Hepatocyte (in vitro differentiated cells): ENCODE measurements around the gene ARHGAP10. TPM values are rescaled to one million over a fixed set of nuclear protein-coding genes. Genes with fewer than 3 reads are reported as not detected.

Experiments
- DNase-seq: peaks from one replicate; pipeline ENCODE4 v3.0.0-alpha.2; 2016; ENCODE audit warnings: low spot score
- H2AFZ ChIP-seq: fragments of 200-600 bp; sonication (generic); 2 replicates; pipeline ENCODE4 v1.6.0; 2016; ENCODE audit warnings: antibody characterized with exemption, mild to moderate bottlenecking
- H3K27ac ChIP-seq: fragments of 200-600 bp; sonication (generic); 2 replicates; pipeline ENCODE4 v1.5.1; 2016; ENCODE audit warnings: mild to moderate bottlenecking
- H3K27me3 ChIP-seq: fragments of 200-600 bp; sonication (generic); 2 replicates; pipeline ENCODE4 v1.6.1; 2016
- H3K36me3 ChIP-seq: fragments of 200-600 bp; sonication (generic); replicated peaks from 2 replicates; pipeline ENCODE4 v1.5.1; 2016; ENCODE audit warnings: low read depth; ENCODE audit not compliant: insufficient read depth
- H3K4me1 ChIP-seq: fragments of 200-600 bp; sonication (generic); 2 replicates; pipeline ENCODE4 v1.5.1; 2016; ENCODE audit warnings: mild to moderate bottlenecking, moderate library complexity; ENCODE audit not compliant: insufficient read depth
- H3K4me2 ChIP-seq: fragments of 200-600 bp; sonication (generic); 2 replicates; pipeline ENCODE4 v1.6.0; 2016
- H3K4me3 ChIP-seq: fragments of 200-600 bp; sonication (generic); 2 replicates; pipeline ENCODE4 v1.5.1; 2016; ENCODE audit warnings: mild to moderate bottlenecking
- H3K79me2 ChIP-seq: fragments of 200-600 bp; sonication (generic); 2 replicates; pipeline ENCODE4 v1.6.0; 2017; ENCODE audit warnings: mild to moderate bottlenecking
- H3K9me2 ChIP-seq: fragments of 200-600 bp; sonication (generic); replicated peaks from 2 replicates; pipeline ENCODE4 v1.6.0; 2017; ENCODE audit warnings: mild to moderate bottlenecking; ENCODE audit not compliant: insufficient read depth
- H3K9me3 ChIP-seq: fragments of 200-600 bp; sonication (generic); 2 replicates; pipeline ENCODE4 v1.5.1; 2016; ENCODE audit warnings: low read depth, mild to moderate bottlenecking
- H4K20me1 ChIP-seq: fragments of 200-600 bp; sonication (generic); 2 replicates; pipeline ENCODE4 v1.6.0; 2016; ENCODE audit warnings: mild to moderate bottlenecking; ENCODE audit not compliant: insufficient read depth, poor library complexity, severe bottlenecking
- CTCF ChIP-seq: fragments of 200-600 bp; sonication (generic); IDR thresholded peaks from 2 replicates; pipeline ENCODE4 v1.5.1; 2016; ENCODE audit warnings: antibody characterized with exemption, mild to moderate bottlenecking; ENCODE audit not compliant: poor library complexity
- EZH2 ChIP-seq: fragments of 200-600 bp; sonication (generic); IDR thresholded peaks from 2 replicates; pipeline ENCODE4 v1.6.1; 2016; ENCODE audit warnings: antibody characterized with exemption, mild to moderate bottlenecking, borderline replicate concordance
- EZH2phosphoT487 ChIP-seq: fragments of 200-600 bp; sonication (generic); IDR thresholded peaks from one replicate; pipeline ENCODE4 v1.6.1; 2018; ENCODE audit warnings: antibody characterized with exemption, mild to moderate bottlenecking, low read depth, moderate library complexity; ENCODE audit not compliant: unreplicated experiment, severe bottlenecking
- WGBS: methylation state at CpG from one replicate; pipeline ENCODE4 v1.1.6; 2016; ENCODE audit warnings: low lambda C conversion rate; ENCODE audit errors: missing lambda C conversion rate; 5-methylcytosine and 5-hydroxymethylcytosine counted together
- polyA plus RNA-seq: library from polyadenylated mRNA; unstranded; fragments of >200 nt; fragmentation: Nextera tagmentation; extraction: Ambion mirVana; gene quantifications from 2 replicates; pipeline ENCODE4 v1.2.1, GENCODE V29; 2016
- total RNA-seq: library from RNA; depleted of rRNA; stranded (reverse); fragments of >200 nt; gene quantifications from 2 replicates; pipeline ENCODE4 v1.2.3, GENCODE V29; 2014

ARHGAP10 gene
- total and polyA plus RNA-seq, 2 experiments from 2014 or later: 16.8 to 23.4 TPM

- DNase-seq: no peak
Measured at GRCh38 chr4:147789596-147789995, 57.7 kb downstream of the ARHGAP10 start.

GRCh38 chr4:147790412-147790811 is 58.5 kb downstream of the ARHGAP10 start:
- Histone ChIP-seq H3K27ac (no peak overlapping the region), H2AFZ (no peak overlapping the region), H3K4me3 (no peak overlapping the region), H3K36me3 (no peaks in the 10 kb centered on the region), H4K20me1 (no peaks in the 10 kb centered on the region), H3K4me1 (peaks cover 31% of the 10 kb centered on the region), H3K27me3 (no peaks in the 10 kb centered on the region), H3K9me2 (no peaks in the 10 kb centered on the region), H3K9me3 (no peaks in the 10 kb centered on the region), H3K4me2 (no peak overlapping the region), H3K79me2 (peaks cover 69% of the 10 kb centered on the region)
- no peak for TF ChIP-seq EZH2
- TF ChIP-seq CTCF: no peak
- TF ChIP-seq EZH2phosphoT487: no peak
- DNase-seq: no peak
- 77% methylated on average over 2 of the region's 2 CpGs for WGBS

More at GRCh38 chr4:147789596-147789995, 57.7 kb downstream of the ARHGAP10 start:
- no peaks in the 10 kb centered on the region for H3K9me2 ChIP-seq
- no peak overlapping the region for H3K4me3 ChIP-seq
- no peak overlapping the region for H3K4me2 ChIP-seq
- H3K79me2 ChIP-seq: peaks cover 69% of the 10 kb centered on the region
- peaks cover 31% of the 10 kb centered on the region for H3K4me1 ChIP-seq
- 68% methylated on average over 2 of the region's 2 CpGs for WGBS
- H3K27me3 ChIP-seq: no peaks in the 10 kb centered on the region
- no peak overlapping the region for H2AFZ ChIP-seq
- H3K36me3 ChIP-seq: no peaks in the 10 kb centered on the region
- H3K27ac ChIP-seq: peak overlapping the region; percentile 37
- no peaks in the 10 kb centered on the region for H3K9me3 ChIP-seq
- no peaks in the 10 kb centered on the region for H4K20me1 ChIP-seq
- TF ChIP-seq EZH2 (no peak), CTCF (no peak), EZH2phosphoT487 (no peak)

GRCh38 chr4:147791341-147791740 is 59.5 kb downstream of the ARHGAP10 start:
- Histone ChIP-seq H3K9me3 (no peaks in the 10 kb centered on the region), H3K79me2 (peaks cover 67% of the 10 kb centered on the region), H3K4me2 (no peak overlapping the region), H3K4me1 (peaks cover 31% of the 10 kb centered on the region), H3K27ac (no peak overlapping the region), H3K27me3 (no peaks in the 10 kb centered on the region), H3K36me3 (no peaks in the 10 kb centered on the region), H2AFZ (no peak overlapping the region), H4K20me1 (no peaks in the 10 kb centered on the region), H3K9me2 (no peaks in the 10 kb centered on the region), H3K4me3 (no peak overlapping the region)
- 99% methylated on average over 17 of the region's 17 CpGs for WGBS
- TF ChIP-seq EZH2 (no peak), EZH2phosphoT487 (no peak), CTCF (no peak)
- DNase-seq: no peak

GRCh38 chr4:147791865-147792264 is 60.0 kb downstream of the ARHGAP10 start:
- no peak overlapping the region for H3K4me3 ChIP-seq
- H3K4me1 ChIP-seq: peaks cover 26% of the 10 kb centered on the region
- no peak for DNase-seq
- no peaks in the 10 kb centered on the region for H3K9me2 ChIP-seq
- H3K79me2 ChIP-seq: peaks cover 69% of the 10 kb centered on the region
- WGBS: 91% methylated on average over 8 of the region's 8 CpGs
- no peaks in the 10 kb centered on the region for H3K36me3 ChIP-seq
- no peak overlapping the region for H3K4me2 ChIP-seq
- no peak overlapping the region for H2AFZ ChIP-seq
- H3K27ac ChIP-seq: no peak overlapping the region
- no peaks in the 10 kb centered on the region for H3K27me3 ChIP-seq
- no peaks in the 10 kb centered on the region for H4K20me1 ChIP-seq
- H3K9me3 ChIP-seq: no peaks in the 10 kb centered on the region
- TF ChIP-seq EZH2phosphoT487: no peak
- no peak for TF ChIP-seq EZH2
- no peak for TF ChIP-seq CTCF
